Measurements from ENCODE around the gene PRKCB.

Gene PRKCB

GRCh38 chr16:24085666-24086065, 249.9 kb downstream of the PRKCB start:
- no peaks in the 10 kb centered on the region for H3K9me2 ChIP-seq (replicated peaks; ENCODE audit: control insufficient read depth, low read length)
- H3K27ac ChIP-seq (ENCODE audit: low read depth, low read length): no peak overlapping the region
- H3K4me2 ChIP-seq (ENCODE audit: low read length): no peak overlapping the region
- TF ChIP-seq CTCF (IDR thresholded peaks at IDR 0.05; ENCODE audit: low read depth, low read length, poor library complexity, severe bottlenecking): no peak
- TF ChIP-seq EZH2phosphoT487 (IDR thresholded peaks at IDR 0.05; ENCODE audit: borderline replicate concordance, low read length): no peak
- no peaks in the 10 kb centered on the region for H4K20me1 ChIP-seq (ENCODE audit: control insufficient read depth, insufficient read depth, low read depth, low read length)
- H3K27me3 ChIP-seq (ENCODE audit: control insufficient read depth, low read length): no peaks in the 10 kb centered on the region
- no peaks in the 10 kb centered on the region for H3K79me2 ChIP-seq (ENCODE audit: control insufficient read depth, low read length)
- no peaks in the 10 kb centered on the region for H3F3A ChIP-seq (ENCODE audit: control insufficient read depth, insufficient read depth)
- H3K4me1 ChIP-seq (ENCODE audit: control insufficient read depth, low read length): no peaks in the 10 kb centered on the region
- peaks cover 4% of the 10 kb centered on the region; the same call in 1 of the 2 replicates for H3K9me3 ChIP-seq (ENCODE audit: control insufficient read depth, insufficient read depth, low read length)
- H3K4me3 ChIP-seq (ENCODE audit: low read length): no peak overlapping the region
- no peaks in the 10 kb centered on the region for H3K36me3 ChIP-seq (ENCODE audit: control insufficient read depth, low read length)

GRCh38 chr16:24087891-24088410, 252.2 kb downstream of the PRKCB start:
- Histone ChIP-seq H3K4me2 (ENCODE audit: low read length) (no peak overlapping the region), H3K79me2 (ENCODE audit: control insufficient read depth, low read length) (no peaks in the 10 kb centered on the region), H3F3A (ENCODE audit: control insufficient read depth, insufficient read depth) (no peaks in the 10 kb centered on the region), H4K20me1 (ENCODE audit: control insufficient read depth, insufficient read depth, low read depth, low read length) (no peaks in the 10 kb centered on the region), H3K27ac (ENCODE audit: low read depth, low read length) (no peak overlapping the region), H3K36me3 (ENCODE audit: control insufficient read depth, low read length) (no peaks in the 10 kb centered on the region), H3K4me3 (ENCODE audit: low read length) (no peak overlapping the region), H3K4me1 (ENCODE audit: control insufficient read depth, low read length) (no peaks in the 10 kb centered on the region), H3K9me2 (replicated peaks; ENCODE audit: control insufficient read depth, low read length) (no peaks in the 10 kb centered on the region), H3K9me3 (ENCODE audit: control insufficient read depth, insufficient read depth, low read length) (peaks cover 11% of the 10 kb centered on the region), H3K27me3 (ENCODE audit: control insufficient read depth, low read length) (no peaks in the 10 kb centered on the region)
- no peak for TF ChIP-seq CTCF (IDR thresholded peaks at IDR 0.05; ENCODE audit: low read depth, low read length, poor library complexity, severe bottlenecking)
- no peak for TF ChIP-seq EZH2phosphoT487 (IDR thresholded peaks at IDR 0.05; ENCODE audit: borderline replicate concordance, low read length)

- H3K4me1 ChIP-seq (ENCODE audit: control insufficient read depth, low read length): no peaks in the 10 kb centered on the region
- H3K36me3 ChIP-seq (ENCODE audit: control insufficient read depth, low read length): no peaks in the 10 kb centered on the region
- H3K27ac ChIP-seq (ENCODE audit: low read depth, low read length): no peak overlapping the region
- H3K9me3 ChIP-seq (ENCODE audit: control insufficient read depth, insufficient read depth, low read length): peaks cover 11% of the 10 kb centered on the region
- no peaks in the 10 kb centered on the region for H3K27me3 ChIP-seq (ENCODE audit: control insufficient read depth, low read length)
- no peaks in the 10 kb centered on the region for H3K9me2 ChIP-seq (replicated peaks; ENCODE audit: control insufficient read depth, low read length)
- H3F3A ChIP-seq (ENCODE audit: control insufficient read depth, insufficient read depth): no peaks in the 10 kb centered on the region
- no peak overlapping the region for H3K4me2 ChIP-seq (ENCODE audit: low read length)
- H3K4me3 ChIP-seq (ENCODE audit: low read length): no peak overlapping the region
- H4K20me1 ChIP-seq (ENCODE audit: control insufficient read depth, insufficient read depth, low read depth, low read length): no peaks in the 10 kb centered on the region
- TF ChIP-seq EZH2phosphoT487 (IDR thresholded peaks at IDR 0.05; ENCODE audit: borderline replicate concordance, low read length) (no peak), CTCF (IDR thresholded peaks at IDR 0.05; ENCODE audit: low read depth, low read length, poor library complexity, severe bottlenecking) (no peak)
- H3K79me2 ChIP-seq (ENCODE audit: control insufficient read depth, low read length): no peaks in the 10 kb centered on the region
Measured at GRCh38 chr16:24088767-24089166, 253.0 kb downstream of the PRKCB start.
